HG03108 (cell line): ENCODE measurements around the gene NPAS4.
A peak's percentile ranks its signal among the peaks of the same experiment; 100 is the strongest.
"Not testable (repeated sequence)": the region's sequence is repeated elsewhere in the genome, so short reads cannot be mapped to it uniquely, and the experiment has no call there.

ENCODE experiments used
- ATAC-seq: cut with Tn5 transposase; IDR thresholded peaks from one replicate; pipeline ENCODE4 v1.9.1; 2021; ENCODE audit warnings: moderate library complexity; ENCODE audit not compliant: unreplicated experiment

The NPAS4 gene

GRCh38 chr11:66454247-66454646 is 33.4 kb downstream of the NPAS4 start:
- no peak for ATAC-seq

GRCh38 chr11:66454828-66455227 is 34.0 kb downstream of the NPAS4 start:
- ATAC-seq = no peak

GRCh38 chr11:66457826-66458225 is 37.0 kb downstream of the NPAS4 start:
- no peak for ATAC-seq

DNA sequence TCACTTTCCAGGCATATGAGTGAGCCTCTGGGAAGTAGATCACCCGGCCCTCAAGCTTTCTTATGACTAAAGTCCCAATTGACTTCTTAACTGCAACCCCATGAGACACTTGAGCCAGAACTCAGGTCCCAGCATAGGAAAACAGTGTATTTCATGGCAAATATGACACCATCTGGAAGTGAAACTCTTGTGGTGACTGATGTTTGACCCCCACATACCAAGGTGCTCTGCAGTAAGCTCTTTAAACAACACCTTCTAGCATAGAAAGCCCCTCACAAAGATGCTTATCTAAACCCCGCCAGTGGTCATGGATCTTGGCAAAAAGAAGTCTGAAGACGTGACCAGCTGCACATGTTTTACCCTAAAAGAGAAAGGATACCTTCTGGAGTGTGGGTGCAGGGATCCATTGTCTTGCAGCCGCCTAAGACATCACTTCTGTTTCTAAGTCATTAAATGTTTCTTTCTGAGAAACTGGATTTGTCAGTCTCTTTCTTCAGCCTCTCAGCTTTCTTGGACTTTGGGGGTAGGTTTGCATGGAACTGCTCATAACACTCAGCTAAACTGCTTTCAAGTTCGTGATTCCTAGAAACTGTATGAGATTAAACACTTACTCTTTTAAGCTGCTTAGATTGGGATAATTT is 38.4 kb downstream of the NPAS4 start:
- no peak for ATAC-seq

DNA sequence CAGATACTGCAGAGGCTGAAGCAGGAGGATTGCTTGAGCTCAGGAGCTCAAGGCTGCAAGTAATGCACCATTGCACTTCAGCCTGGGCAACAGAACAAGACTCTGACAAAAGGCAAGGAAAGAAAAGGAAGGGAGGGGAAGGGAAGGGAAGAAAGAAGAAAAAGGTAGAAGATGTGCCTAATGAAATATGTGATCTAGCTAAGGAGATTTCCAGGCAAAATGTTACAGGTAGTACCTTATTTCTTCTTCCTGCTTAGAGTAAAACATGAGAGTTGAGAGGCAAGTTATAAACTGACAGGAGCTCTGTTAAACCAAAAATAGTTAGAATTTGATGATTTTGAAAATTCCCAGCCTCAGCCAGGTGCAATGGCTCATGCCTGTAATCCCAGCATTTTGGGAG is 41.2 kb downstream of the NPAS4 start:
- ATAC-seq = no peak

GRCh38 chr11:66462911-66463310 is 42.1 kb downstream of the NPAS4 start:
- no peak for ATAC-seq

- ATAC-seq = not testable (repeated sequence)
Observed at GRCh38 chr11:66464116-66464515, 43.3 kb downstream of the NPAS4 start.

DNA sequence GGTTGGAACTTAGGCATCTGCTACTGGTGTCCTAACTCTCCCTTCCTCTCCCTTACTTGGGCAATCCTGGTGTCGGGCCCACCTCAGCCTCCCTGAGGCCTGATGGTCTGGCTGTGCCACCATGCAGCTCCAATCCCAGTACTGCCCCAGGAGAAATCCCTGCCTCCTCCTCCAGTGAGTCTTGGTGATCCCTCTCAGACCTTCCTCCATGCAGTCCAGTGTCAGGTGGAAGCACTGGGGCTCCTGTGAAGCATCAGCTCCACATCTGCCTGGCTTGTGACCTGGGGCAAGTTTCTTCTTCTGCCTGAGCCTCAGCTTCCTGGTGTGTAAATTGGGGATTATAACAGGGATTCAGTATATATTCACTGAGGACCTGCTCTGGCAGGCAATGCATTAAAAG is 44.1 kb downstream of the NPAS4 start:
- no peak for ATAC-seq

- ATAC-seq = no peak
Observed at GRCh38 chr11:66465373-66466224, 44.8 kb downstream of the NPAS4 start.

DNA sequence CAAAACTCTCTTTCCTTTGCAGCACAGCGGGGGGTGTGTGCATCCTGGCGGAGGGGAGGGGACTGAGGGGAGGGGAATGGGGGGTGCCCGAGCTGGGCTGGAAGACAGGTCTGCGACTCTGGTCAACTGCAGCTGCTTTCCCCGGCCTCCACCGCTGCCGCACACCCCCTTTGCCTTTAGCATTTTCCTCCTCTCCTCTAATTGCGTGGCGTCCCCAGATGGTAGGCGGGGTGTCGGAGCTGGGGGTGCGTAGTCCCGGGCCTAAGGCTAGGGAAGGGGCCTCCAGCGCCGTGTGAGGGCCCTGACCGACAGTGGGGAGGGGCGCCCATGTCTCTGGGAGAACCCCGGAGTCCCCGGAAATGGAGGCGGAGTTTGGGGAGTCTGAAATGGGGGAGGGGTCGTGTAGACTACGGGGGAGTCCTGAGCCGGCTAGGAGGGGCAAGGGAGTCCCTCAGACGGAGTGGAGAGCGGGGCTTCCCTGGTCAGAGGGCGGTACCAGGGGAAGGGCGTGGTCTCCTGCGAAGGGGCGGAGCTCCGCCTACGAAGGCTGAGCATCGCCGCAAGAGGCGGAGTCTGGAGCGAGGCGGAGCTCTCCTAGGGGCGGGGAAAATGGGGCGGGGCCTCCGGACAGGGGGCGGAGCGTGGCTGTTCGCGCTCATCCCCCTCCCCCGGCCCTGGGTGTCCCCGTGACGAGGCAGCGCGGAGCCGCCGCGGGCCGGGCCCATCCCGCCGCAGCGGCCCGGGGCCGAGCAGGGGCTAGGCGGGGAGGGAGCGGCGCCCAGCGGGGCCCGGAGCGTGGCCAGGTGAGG is 45.6 kb downstream of the NPAS4 start, which contains the start of gene PELI3:
Gene PELI3 (plus strand): TSS at position 681 of the 809 bp plus-strand sequence. CDS start 1,224 bp downstream, outside the sequence.
- peak; percentile 70 for ATAC-seq

- ATAC-seq = peak; percentile 16
Observed at GRCh38 chr11:66467034-66467659, 46.3 kb downstream of the NPAS4 start.

DNA sequence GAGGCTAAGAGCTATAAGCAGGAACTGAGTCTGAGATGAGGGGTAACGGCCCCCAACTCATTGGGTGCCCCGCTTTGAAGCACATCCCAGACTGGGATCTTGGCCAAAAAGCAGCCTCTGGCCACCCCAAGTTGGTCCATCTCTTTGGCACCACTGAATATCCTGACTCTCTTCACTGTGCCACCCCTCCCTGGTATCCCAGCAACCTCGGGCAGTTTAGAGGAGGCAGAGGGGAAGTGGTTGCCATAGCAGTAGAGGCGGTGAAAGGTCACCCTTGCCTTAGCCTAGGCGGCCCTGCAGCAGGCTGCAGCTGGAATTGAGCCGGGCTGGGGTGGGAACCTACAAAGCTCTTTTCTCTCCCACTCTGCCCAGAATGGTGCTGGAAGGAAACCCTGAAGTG is 46.9 kb downstream of the NPAS4 start:
- ATAC-seq = no peak

GRCh38 chr11:66468691-66469090 is 47.9 kb downstream of the NPAS4 start:
- ATAC-seq = no peak

DNA sequence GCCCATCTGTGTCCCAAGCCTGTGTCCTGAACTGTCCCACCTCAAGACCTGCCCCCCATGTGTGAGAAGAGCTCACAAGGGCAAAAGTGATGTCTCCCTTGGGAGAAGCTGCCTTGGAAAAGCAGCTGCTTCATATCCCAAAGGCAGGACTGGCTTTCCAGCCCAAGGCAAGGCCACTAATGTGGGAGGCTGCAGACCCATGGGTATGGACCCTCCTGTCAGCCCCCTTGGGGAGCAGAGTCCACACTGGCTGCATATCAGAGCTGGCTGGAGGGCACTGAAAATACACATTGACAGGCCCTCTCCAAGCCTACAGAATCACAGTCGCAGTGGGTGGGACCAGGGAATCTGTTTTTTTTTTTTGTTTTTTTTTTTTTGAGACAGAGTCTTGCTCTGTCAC is 48.6 kb downstream of the NPAS4 start:
- no peak for ATAC-seq

DNA sequence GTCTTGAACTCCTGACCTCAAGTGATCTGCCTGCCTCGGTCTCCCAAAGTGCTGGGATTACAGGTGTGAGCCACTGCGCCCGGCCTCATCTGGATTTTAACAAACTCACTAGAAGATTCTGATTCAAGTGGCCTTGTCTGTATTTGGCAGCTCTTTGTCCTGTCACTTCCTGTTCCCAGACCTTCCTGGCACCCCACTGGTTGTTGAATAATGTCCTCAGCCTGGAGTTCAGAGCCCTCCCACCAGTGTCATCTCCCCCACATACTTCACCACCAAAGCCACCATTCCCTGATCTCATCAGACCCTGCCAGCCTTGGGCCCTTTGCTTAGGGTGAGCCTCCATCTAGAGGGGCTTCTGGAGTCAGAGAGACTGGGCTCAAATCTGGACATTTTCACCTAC is 49.2 kb downstream of the NPAS4 start:
- no peak for ATAC-seq

GRCh38 chr11:66471142-66471541 is 50.3 kb downstream of the NPAS4 start:
- ATAC-seq = no peak

DNA sequence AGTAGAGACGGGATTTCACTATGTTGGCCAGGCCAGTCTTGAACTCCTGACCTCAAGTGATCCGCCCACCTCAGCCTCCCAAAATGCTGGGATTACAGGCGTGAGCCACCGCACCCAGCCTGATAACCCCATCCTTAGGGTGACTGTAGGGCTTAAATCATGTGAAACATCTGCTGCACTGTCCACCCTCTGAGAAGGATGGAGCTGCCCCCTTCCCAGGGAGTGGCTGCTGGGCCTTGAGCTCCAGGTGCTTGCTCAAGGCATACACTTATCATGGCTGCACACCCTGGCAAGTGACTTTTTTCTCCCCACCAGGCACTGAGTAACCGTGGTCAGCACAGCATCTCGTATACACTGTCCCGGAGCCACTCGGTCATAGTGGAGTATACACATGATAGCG is 51.2 kb downstream of the NPAS4 start:
- no peak for ATAC-seq

DNA sequence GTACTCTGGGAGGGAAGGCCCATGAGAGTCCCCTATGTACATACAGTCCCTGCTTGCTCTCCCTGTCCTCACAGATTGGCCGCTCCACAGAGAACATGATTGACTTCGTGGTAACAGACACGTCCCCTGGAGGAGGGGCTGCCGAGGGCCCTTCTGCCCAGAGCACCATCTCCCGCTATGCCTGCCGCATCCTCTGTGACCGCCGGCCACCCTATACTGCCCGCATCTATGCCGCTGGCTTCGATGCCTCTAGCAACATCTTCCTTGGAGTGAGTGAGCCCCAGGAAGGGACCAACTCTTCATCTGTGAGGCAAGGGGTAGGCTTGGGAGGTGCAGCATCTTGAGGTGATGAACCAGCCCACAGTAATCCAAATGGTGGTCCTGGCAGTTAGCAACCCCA is 52.3 kb downstream of the NPAS4 start:
- ATAC-seq = no peak

DNA sequence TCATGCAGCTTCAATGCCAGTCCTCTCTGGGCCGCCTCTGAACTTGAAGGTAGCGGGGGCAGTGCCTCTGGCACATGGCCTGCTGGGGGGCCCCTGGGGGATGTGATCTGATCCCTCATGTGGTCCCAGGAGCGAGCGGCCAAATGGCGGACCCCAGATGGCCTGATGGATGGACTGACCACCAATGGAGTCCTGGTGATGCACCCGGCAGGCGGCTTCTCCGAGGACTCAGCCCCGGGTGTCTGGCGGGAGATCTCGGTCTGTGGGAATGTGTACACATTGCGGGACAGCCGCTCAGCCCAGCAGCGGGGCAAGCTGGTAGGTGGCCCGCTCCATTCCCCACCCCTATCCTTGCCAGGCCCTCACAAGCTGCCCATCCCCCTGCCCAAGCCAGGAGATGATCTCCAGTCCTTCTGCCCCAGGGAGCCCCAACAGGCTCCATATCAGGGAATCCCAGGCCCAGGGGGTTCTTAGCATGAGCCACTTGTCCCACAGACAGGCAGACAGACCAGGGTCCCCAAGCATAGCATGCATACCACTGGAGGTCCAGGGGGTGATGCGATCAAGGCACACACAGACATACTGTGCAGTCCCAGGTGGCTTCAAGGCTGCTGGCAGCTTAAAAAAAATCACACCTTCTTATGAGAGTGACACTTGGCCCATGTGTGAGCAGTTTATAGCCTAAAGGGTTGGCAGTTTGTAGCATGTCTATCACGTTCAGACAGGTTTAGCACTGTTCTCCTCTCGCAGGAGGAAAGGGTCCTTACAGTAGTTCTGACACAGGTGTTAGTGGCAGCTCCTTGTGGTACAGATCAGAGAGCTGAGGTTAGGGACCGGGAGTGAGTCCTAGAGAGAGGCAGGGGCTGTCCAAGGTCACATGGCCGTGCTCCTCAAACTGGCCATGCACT is 53.0 kb downstream of the NPAS4 start:
- ATAC-seq = no peak
